ENCODE results near the gene ARRDC1.

DNA sequence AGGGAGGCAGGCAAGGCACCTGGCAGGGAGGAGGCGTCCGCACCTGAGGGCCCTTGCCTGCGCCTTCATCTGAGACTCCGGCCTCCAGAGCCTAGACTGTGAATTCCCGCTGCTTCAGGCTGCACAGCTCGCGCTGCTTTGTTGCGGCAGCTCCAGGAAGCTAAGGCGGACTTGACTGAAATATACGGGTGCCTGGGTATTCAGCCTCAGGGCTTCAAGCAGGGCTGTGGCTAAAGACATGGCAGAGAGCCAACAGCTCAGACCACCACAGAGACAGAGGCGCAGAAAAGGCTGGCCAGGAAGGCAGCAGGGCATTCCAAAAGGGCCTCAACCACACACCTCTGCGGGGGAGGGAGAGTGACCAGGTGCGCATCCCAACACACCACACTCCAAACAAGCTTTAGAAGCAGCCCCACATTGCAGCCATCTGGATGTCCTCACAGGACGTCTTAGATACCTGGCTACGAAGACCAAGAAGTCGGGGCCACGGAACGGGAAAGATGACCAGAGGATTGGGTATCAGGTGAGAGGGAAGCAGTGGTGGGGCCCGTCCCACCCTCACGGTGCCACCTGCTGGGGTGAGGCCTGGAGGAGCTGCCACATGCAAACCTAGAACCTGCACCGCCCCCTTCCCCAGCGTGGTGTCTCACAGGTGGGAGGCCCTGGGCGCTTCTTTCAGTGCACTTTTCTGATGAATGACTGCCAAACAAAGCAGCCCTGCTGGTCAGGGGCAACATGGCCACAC is 25.1 kb upstream of the ARRDC1 start:
- TF ChIP-seq, protein P1, sequence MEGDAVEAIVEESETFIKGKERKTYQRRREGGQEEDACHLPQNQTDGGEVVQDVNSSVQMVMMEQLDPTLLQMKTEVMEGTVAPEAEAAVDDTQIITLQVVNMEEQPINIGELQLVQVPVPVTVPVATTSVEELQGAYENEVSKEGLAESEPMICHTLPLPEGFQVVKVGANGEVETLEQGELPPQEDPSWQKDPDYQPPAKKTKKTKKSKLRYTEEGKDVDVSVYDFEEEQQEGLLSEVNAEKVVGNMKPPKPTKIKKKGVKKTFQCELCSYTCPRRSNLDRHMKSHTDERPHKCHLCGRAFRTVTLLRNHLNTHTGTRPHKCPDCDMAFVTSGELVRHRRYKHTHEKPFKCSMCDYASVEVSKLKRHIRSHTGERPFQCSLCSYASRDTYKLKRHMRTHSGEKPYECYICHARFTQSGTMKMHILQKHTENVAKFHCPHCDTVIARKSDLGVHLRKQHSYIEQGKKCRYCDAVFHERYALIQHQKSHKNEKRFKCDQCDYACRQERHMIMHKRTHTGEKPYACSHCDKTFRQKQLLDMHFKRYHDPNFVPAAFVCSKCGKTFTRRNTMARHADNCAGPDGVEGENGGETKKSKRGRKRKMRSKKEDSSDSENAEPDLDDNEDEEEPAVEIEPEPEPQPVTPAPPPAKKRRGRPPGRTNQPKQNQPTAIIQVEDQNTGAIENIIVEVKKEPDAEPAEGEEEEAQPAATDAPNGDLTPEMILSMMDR (IDR thresholded peaks at IDR 0.05): no peak
- TF ChIP-seq ZFX (IDR thresholded peaks at IDR 0.05; ENCODE audit: borderline replicate concordance): no peak
